OCI-LY1 (cell line): ENCODE results near the gene C10orf53.

ENCODE experiments used
- CTCF ChIP-seq: fragments of 200-600 bp; sonication (generic), shearing (Covaris generic); IDR thresholded peaks from 2 replicates; pipeline ENCODE4 v1.5.1; 2017; ENCODE audit warnings: mild to moderate bottlenecking, antibody characterized with exemption, low read length, moderate library complexity, mixed read lengths
- EZH2 ChIP-seq: fragments of 200-600 bp; sonication (generic), shearing (Covaris generic); IDR thresholded peaks from 2 replicates; pipeline ENCODE4 v1.8.0; 2017; ENCODE audit warnings: borderline replicate concordance, mixed run types, mild to moderate bottlenecking, antibody characterized with exemption, low read length, moderate library complexity, mixed read lengths

DNA sequence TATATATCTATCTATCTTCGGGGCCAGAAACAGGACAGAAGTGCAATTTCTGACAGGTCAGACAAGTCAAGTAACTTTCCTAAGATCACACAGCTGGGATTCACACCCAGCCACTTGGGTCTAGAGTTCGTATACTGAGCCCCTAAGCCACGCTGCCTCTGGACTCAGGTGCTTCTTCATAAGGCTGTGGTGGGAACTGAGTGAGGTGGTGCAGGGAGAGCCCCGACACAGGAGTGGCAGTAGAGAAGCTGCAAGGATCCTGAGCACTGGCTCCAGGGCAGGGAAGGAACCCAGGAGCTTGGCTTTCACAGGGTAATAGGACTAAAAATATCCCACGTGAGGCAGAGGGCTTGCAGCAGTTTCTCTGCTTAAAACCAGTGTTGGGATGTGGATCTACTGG lies 33.8 kb downstream of the C10orf53 start:
- TF ChIP-seq CTCF (no peak), EZH2 (no peak)
